NB4 (cell line): ENCODE data around the gene MIF4GD.

Experiments used
- DNase-seq: peaks from one replicate; pipeline ENCODE4 v3.0.0; 2010; ENCODE audit warnings: low read depth
- H3K4me3 ChIP-seq: one replicate; pipeline ENCODE4 v1.5.1; 2011; ENCODE audit warnings: mild to moderate bottlenecking, low read depth, low read length, moderate library complexity
- MYC ChIP-seq: IDR thresholded peaks from 2 replicates; pipeline ENCODE4 v1.6.1; 2011; ENCODE audit warnings: low read depth, low read length
- POLR2A ChIP-seq: IDR thresholded peaks from 2 replicates; pipeline ENCODE4 v1.6.1; 2011; ENCODE audit warnings: mild to moderate bottlenecking; ENCODE audit not compliant: insufficient read length; ENCODE audit errors: extremely low read depth
- TF ChIP-seq, protein P1 (sequence below): IDR thresholded peaks from 2 replicates; pipeline ENCODE4 v1.6.1; 2011; ENCODE audit warnings: low read depth, low read length
- TF ChIP-seq, protein P2 (sequence below): IDR thresholded peaks from one replicate; pipeline ENCODE4 v1.5.1; 2012; ENCODE audit warnings: low read depth, low read length

The MIF4GD gene

DNA sequence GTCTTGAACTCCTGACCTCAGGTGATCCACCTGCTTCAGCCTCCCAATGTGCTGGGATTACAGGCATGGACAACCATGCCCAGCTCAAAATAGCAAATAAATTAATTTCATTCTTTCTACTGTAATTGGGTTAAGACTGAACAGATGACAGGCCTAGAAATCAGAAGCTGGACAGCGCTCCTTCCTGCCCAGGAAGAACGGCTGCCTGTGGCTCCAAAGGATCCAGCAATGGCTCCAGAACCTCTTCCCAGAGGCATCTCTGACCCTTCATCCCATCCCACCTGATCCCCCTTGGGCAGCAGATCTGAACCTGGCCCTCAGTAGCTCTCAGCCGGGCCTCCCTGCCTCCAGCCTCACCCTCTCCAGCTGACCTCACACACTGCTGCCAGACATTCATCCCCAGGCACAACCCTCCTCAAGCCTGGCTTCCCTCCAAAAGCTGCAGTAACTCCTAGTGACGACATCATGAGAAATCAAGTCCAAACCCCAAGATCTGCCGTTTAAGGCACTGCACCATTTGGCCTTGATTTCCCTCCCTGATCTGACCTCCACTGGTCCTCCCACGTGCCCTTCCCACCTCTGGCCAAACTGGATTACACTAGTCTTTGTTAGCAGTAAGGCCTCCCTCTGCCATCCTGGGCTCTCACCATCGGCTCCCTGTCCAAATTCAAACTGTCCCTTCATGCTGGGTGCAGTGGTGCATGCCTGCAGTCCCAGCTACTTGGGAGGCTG lies 3.1 kb upstream of the MIF4GD start:
- TF ChIP-seq, protein P1, sequence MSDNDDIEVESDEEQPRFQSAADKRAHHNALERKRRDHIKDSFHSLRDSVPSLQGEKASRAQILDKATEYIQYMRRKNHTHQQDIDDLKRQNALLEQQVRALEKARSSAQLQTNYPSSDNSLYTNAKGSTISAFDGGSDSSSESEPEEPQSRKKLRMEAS = no peak
- no peak for TF ChIP-seq MYC
- TF ChIP-seq, protein P2, sequence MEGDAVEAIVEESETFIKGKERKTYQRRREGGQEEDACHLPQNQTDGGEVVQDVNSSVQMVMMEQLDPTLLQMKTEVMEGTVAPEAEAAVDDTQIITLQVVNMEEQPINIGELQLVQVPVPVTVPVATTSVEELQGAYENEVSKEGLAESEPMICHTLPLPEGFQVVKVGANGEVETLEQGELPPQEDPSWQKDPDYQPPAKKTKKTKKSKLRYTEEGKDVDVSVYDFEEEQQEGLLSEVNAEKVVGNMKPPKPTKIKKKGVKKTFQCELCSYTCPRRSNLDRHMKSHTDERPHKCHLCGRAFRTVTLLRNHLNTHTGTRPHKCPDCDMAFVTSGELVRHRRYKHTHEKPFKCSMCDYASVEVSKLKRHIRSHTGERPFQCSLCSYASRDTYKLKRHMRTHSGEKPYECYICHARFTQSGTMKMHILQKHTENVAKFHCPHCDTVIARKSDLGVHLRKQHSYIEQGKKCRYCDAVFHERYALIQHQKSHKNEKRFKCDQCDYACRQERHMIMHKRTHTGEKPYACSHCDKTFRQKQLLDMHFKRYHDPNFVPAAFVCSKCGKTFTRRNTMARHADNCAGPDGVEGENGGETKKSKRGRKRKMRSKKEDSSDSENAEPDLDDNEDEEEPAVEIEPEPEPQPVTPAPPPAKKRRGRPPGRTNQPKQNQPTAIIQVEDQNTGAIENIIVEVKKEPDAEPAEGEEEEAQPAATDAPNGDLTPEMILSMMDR = no peak
- TF ChIP-seq POLR2A = no peak
- DNase-seq = peak; percentile 35

DNA sequence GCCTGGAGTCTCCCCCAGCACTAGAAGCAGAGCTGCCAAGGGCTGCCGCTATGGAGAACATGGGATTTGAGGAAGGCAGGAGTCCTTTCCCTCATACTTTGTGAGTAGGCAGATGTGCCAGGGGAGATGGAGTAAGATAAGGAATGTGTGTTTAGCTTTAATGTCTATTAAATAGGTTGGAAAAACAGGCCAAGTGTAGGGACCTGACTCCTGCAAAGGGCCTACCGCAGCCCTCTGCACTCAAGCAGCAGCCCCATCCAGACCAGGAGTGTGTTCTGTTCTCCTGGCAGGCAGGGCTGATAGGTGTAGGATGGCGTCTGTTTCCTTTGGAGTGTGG lies 1.8 kb upstream of the MIF4GD start:
- TF ChIP-seq, protein P1 = no peak
- no peak for TF ChIP-seq POLR2A
- no peak for TF ChIP-seq MYC
- TF ChIP-seq, protein P2 = no peak
- no peak for DNase-seq
- H3K4me3 ChIP-seq = no peak overlapping the region

More for the DNA sequence above, 3.1 kb upstream of the MIF4GD start:
- no peak overlapping the region for H3K4me3 ChIP-seq

DNA sequence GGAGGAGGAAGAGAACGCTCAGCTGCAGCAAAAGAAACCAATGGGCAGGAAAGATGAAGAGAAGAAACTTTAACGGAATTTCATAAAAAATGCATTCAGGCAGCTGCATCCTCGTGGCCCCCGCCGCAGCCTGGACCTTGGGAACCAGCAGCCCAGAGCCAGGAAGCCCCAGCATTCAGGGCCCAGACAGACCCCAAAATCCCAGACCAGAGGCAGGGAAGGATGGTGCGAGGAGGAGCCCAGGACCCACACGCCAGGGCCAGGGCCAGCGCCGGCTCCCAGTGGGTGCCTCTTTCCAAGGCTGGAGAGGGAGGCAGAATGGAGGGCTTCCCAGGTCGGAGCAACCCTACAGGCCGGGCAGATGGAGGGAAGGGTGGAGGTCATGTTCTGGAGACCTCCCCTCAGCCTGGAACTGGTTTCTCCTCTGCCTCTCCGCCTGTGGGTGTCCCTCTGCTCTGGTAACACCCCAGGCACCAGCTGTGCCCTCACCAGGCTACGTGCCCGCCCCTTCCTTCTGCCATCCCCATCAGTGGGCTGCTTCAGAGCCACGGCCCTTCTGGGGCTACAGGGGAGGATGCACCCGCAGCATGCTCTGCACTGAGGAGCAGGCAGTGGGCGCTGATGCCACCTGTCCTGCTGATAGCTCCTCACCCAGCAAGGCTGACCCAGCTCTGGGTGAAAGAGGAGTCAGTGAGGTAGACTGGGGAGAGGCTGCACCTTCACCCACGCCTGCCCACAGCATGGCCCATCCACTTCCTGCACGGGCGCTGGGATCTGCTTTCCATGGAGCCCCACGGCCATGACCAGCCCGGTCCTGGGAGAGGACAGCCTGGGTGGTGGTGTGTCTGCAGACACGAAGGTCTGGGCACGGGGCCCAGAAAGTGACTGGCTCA lies 1.2 kb upstream of the MIF4GD start:
- TF ChIP-seq, protein P2 = peak; percentile 17
- no peak for TF ChIP-seq POLR2A
- TF ChIP-seq, protein P1 = no peak
- peak; percentile 56 for DNase-seq
- peak overlapping the region; percentile 66 for H3K4me3 ChIP-seq

DNA sequence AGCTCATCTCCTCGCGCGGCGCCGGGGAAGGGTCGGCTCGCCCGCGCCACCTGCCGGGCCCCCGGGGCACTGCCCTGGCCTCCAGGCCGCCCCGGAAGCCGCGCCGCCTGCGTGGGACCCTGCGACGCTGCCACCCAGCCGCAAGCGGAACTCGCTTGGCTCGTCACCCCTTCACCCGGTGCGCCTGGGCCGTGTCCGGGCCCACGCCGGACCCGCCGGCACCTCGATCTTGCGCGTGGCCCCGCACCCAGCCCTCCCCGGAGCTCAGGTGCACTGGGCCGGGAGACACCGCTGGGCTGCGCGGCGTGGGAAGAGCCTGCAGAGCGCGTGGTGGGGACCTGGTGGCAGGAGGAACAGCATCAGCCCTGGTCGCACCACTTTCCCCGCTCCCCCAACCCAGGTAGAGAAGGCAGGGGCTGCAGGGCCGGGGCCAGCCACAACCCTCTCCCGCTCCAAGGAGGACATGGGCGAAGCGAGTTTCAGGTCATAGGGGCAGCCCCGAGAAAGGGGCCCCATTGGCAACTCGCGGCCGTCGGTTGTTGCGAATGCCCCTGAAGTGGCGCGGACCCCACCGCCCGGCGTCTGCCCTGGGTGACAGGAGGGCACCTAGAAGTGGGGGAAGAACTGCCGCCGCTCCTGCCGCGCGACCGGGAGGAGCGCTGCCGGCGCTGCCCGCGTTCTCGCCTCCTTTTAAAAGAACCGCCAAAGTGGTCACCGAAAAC lies 363 bp upstream of the MIF4GD start:
- peak; percentile 87 for DNase-seq

More for the DNA sequence above, 363 bp upstream of the MIF4GD start:
- TF ChIP-seq, protein P2 = peak; percentile 27
- TF ChIP-seq, protein P1 = peak; percentile 12; the same call in 1 of the 2 replicates
- peak; percentile 53; the same call in 1 of the 2 replicates for TF ChIP-seq MYC
- peak; percentile 60 for TF ChIP-seq POLR2A
- H3K4me3 ChIP-seq = peak overlapping the region; percentile 66
